ENCODE data around the gene OR2D2.
"Not testable (repeated sequence)": the region's sequence is repeated elsewhere in the genome, so short reads cannot be mapped to it uniquely, and the experiment has no call there.

The OR2D2 gene

DNA sequence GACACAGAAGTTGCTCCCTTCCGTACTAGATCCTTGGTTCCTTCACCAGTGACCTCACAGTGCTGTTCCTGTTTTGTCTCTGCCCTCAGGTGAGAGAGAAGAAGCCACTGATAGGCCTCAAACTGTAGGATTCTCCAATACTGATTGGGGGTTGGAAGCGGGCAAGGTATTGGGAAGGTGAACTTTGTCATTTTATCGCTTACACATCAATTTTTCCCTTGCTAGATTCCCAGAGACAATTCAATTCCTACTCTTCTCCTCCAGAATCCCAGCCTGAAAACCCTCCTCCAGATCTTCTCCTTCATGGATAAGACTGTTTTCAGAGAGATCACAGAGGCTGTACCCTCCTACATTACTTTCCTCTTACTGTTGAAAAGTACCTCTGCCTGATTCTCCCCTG lies 19.1 kb upstream of the OR2D2 start:
- Histone ChIP-seq H3K4ac (ENCODE audit: low read depth, low read length) (no peak overlapping the region), H3K27ac (ENCODE audit: low read depth, low read length) (no peak overlapping the region), H3K4me3 (ENCODE audit: low read depth, low read length) (no peak overlapping the region), H3K9me3 (ENCODE audit: insufficient read depth, low read depth, low read length) (no peaks in the 10 kb centered on the region), H3K14ac (ENCODE audit: low read length) (no peak overlapping the region), H3K79me2 (ENCODE audit: control insufficient read depth, insufficient read depth, low read length, poor library complexity) (no peaks in the 10 kb centered on the region), H3K79me1 (ENCODE audit: low read length) (no peaks in the 10 kb centered on the region), H2BK5ac (ENCODE audit: low read depth, low read length, poor library complexity) (no peak overlapping the region), H3K23ac (ENCODE audit: low read length) (peak overlapping the region; percentile 67), H2BK12ac (ENCODE audit: low read length) (no peak overlapping the region), H3K4me2 (ENCODE audit: low read length) (no peak overlapping the region), H3K36me3 (ENCODE audit: control insufficient read depth in 1 of 2, insufficient read depth in 2 of 2, low read length in 2 of 2) (no peaks in the 10 kb centered on the region), H3K9ac (ENCODE audit: low read length) (no peak overlapping the region), H4K8ac (ENCODE audit: low read depth, low read length) (no peak overlapping the region), H4K12ac (ENCODE audit: low read depth, low read length) (no peak overlapping the region), H4K91ac (ENCODE audit: low read depth, low read length) (no peak overlapping the region), H3K4me1 (ENCODE audit: control insufficient read depth in 1 of 2, insufficient read depth in 2 of 2, low read length in 2 of 2) (no peaks in the 10 kb centered on the region), H2BK120ac (ENCODE audit: insufficient read depth, low read length, poor library complexity) (no peak overlapping the region), H2AK5ac (ENCODE audit: low read length) (no peak overlapping the region), H3K27me3 (ENCODE audit: insufficient read depth, low read length) (no peaks in the 10 kb centered on the region), H3K18ac (ENCODE audit: low read length) (no peak overlapping the region), H2AFZ (ENCODE audit: insufficient read depth, low read length, poor library complexity) (no peak overlapping the region)
- no peak for DNase-seq
- no CpG with 5 or more reads among the region's 3 CpGs for WGBS (ENCODE audit: extremely low coverage, insufficient coverage, insufficient read length)

DNA sequence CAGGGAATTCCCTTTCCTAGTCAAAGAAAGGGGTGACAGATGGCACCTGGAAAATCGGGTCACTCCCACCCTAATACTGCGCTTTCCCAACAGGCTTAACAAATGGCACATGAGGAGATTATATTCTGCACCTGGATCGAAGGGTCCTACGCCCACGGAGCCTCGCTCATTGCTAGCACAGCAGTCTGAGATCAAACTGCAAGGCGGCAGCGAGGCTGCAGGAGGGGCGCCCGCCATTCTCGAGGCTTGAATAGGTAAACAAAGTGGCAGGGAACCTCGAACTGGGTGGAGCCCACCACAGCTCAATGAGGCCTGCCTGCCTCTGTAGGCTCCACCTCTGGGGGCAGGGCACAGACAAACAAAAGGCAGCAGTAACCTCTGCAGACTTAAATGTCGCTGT lies 12.5 kb upstream of the OR2D2 start:
- H3K4me2 ChIP-seq (ENCODE audit: low read length); H3K9me3 ChIP-seq (ENCODE audit: insufficient read depth, low read depth, low read length); H3K27me3 ChIP-seq (ENCODE audit: insufficient read depth, low read length); H2AFZ ChIP-seq (ENCODE audit: insufficient read depth, low read length, poor library complexity); H3K79me1 ChIP-seq (ENCODE audit: low read length); H3K14ac ChIP-seq (ENCODE audit: low read length); H4K12ac ChIP-seq (ENCODE audit: low read depth, low read length); H4K8ac ChIP-seq (ENCODE audit: low read depth, low read length); H2BK120ac ChIP-seq (ENCODE audit: insufficient read depth, low read length, poor library complexity); H2BK12ac ChIP-seq (ENCODE audit: low read length); H3K4ac ChIP-seq (ENCODE audit: low read depth, low read length); H4K91ac ChIP-seq (ENCODE audit: low read depth, low read length); H3K36me3 ChIP-seq (ENCODE audit: control insufficient read depth in 1 of 2, insufficient read depth in 2 of 2, low read length in 2 of 2); H3K27ac ChIP-seq (ENCODE audit: low read depth, low read length); H3K23ac ChIP-seq (ENCODE audit: low read length); H2AK5ac ChIP-seq (ENCODE audit: low read length); H3K4me1 ChIP-seq (ENCODE audit: control insufficient read depth in 1 of 2, insufficient read depth in 2 of 2, low read length in 2 of 2); H3K18ac ChIP-seq (ENCODE audit: low read length); DNase-seq; H3K4me3 ChIP-seq (ENCODE audit: low read depth, low read length); H3K79me2 ChIP-seq (ENCODE audit: control insufficient read depth, insufficient read depth, low read length, poor library complexity); H2BK5ac ChIP-seq (ENCODE audit: low read depth, low read length, poor library complexity); H3K9ac ChIP-seq (ENCODE audit: low read length): not testable (repeated sequence)
- WGBS (ENCODE audit: extremely low coverage, insufficient coverage, insufficient read length): no CpG with 5 or more reads among the region's 13 CpGs

DNA sequence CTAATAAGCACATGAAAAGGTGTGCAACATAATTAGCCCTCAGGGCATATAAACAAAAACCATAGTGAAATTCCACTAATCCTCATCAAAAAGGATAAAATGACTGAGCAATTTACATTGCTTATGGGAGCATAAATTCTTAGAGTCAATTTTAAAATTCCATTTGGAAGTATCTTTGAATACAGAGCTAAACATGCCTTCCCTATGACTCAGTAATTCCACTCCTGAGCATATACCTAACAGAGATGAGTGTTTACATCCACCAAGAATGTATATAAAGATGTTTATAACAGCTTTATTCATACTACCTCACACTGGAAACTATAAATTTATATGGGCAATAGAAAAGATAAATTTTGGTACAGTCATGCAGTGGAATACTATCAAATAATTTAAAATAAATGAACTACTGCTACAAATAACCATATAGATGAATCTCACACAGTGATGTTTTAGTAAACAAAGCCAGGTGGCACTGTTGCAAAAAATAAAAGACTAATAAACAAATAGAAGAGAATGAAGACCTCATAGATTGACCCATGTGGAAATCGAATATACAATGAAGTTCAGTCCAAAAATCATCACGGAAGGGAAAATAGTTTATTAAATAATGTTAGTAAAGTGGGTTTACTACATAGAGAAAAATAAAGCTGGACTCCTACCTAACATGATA lies 8.2 kb upstream of the OR2D2 start:
- Histone ChIP-seq H3K79me2 (ENCODE audit: control insufficient read depth, insufficient read depth, low read length, poor library complexity) (no peaks in the 10 kb centered on the region), H3K4ac (ENCODE audit: low read depth, low read length) (no peak overlapping the region), H2BK5ac (ENCODE audit: low read depth, low read length, poor library complexity) (no peak overlapping the region), H3K9ac (ENCODE audit: low read length) (no peak overlapping the region), H3K27me3 (ENCODE audit: insufficient read depth, low read length) (no peaks in the 10 kb centered on the region), H3K36me3 (ENCODE audit: control insufficient read depth in 1 of 2, insufficient read depth in 2 of 2, low read length in 2 of 2) (no peaks in the 10 kb centered on the region), H2AK5ac (ENCODE audit: low read length) (no peak overlapping the region), H2BK120ac (ENCODE audit: insufficient read depth, low read length, poor library complexity) (no peak overlapping the region), H2BK12ac (ENCODE audit: low read length) (no peak overlapping the region), H4K91ac (ENCODE audit: low read depth, low read length) (no peak overlapping the region), H2AFZ (ENCODE audit: insufficient read depth, low read length, poor library complexity) (no peak overlapping the region), H3K14ac (ENCODE audit: low read length) (no peak overlapping the region), H4K8ac (ENCODE audit: low read depth, low read length) (no peak overlapping the region), H3K4me2 (ENCODE audit: low read length) (no peak overlapping the region), H3K23ac (ENCODE audit: low read length) (no peak overlapping the region), H3K4me3 (ENCODE audit: low read depth, low read length) (no peak overlapping the region), H3K18ac (ENCODE audit: low read length) (no peak overlapping the region), H3K9me3 (ENCODE audit: insufficient read depth, low read depth, low read length) (peaks cover 3% of the 10 kb centered on the region), H3K79me1 (ENCODE audit: low read length) (no peaks in the 10 kb centered on the region), H3K27ac (ENCODE audit: low read depth, low read length) (no peak overlapping the region), H3K4me1 (ENCODE audit: control insufficient read depth in 1 of 2, insufficient read depth in 2 of 2, low read length in 2 of 2) (no peaks in the 10 kb centered on the region), H4K12ac (ENCODE audit: low read depth, low read length) (no peak overlapping the region)
- peak in 1 of 2 donors; percentile 66 for DNase-seq
- WGBS (ENCODE audit: extremely low coverage, insufficient coverage, insufficient read length): no CpG with 5 or more reads among the region's 2 CpGs

DNA sequence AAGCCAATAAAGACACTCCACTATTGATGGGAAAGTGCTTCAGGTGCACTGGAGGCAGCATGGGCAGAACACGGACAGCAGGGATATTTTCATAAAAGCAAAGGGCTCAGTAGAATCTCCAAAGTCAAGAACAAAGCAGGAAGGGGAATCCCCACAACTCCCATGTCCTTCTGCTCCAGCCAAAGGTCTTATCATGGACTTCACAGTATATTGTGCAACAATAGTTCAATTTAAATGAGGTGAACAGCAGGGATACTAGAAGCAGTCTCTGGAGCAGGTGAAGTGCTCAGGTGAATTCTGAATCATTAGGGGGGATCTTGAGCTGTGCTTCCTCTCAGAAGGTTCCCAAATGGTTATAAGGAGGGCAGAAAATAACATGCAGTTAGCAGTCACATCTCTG lies 6.6 kb upstream of the OR2D2 start:
- no peak overlapping the region for H3K27ac ChIP-seq (ENCODE audit: low read depth, low read length)
- no peak overlapping the region for H2AFZ ChIP-seq (ENCODE audit: insufficient read depth, low read length, poor library complexity)
- no peaks in the 10 kb centered on the region for H3K4me1 ChIP-seq (ENCODE audit: control insufficient read depth in 1 of 2, insufficient read depth in 2 of 2, low read length in 2 of 2)
- WGBS (ENCODE audit: extremely low coverage, insufficient coverage, insufficient read length): no CpG with 5 or more reads among the region's 1 CpG
- H2BK120ac ChIP-seq (ENCODE audit: insufficient read depth, low read length, poor library complexity): no peak overlapping the region
- no peak overlapping the region for H3K4me2 ChIP-seq (ENCODE audit: low read length)
- no peak for DNase-seq
- no peaks in the 10 kb centered on the region for H3K79me2 ChIP-seq (ENCODE audit: control insufficient read depth, insufficient read depth, low read length, poor library complexity)
- H3K9ac ChIP-seq (ENCODE audit: low read length): no peak overlapping the region
- no peak overlapping the region for H3K14ac ChIP-seq (ENCODE audit: low read length)
- H3K4me3 ChIP-seq (ENCODE audit: low read depth, low read length): no peak overlapping the region
- H2BK5ac ChIP-seq (ENCODE audit: low read depth, low read length, poor library complexity): no peak overlapping the region
- no peaks in the 10 kb centered on the region for H3K79me1 ChIP-seq (ENCODE audit: low read length)
- no peak overlapping the region for H2AK5ac ChIP-seq (ENCODE audit: low read length)
- no peak overlapping the region for H3K4ac ChIP-seq (ENCODE audit: low read depth, low read length)
- no peak overlapping the region for H4K91ac ChIP-seq (ENCODE audit: low read depth, low read length)
- no peaks in the 10 kb centered on the region for H3K9me3 ChIP-seq (ENCODE audit: insufficient read depth, low read depth, low read length)
- H3K23ac ChIP-seq (ENCODE audit: low read length): no peak overlapping the region
- H3K27me3 ChIP-seq (ENCODE audit: insufficient read depth, low read length): no peaks in the 10 kb centered on the region
- H3K36me3 ChIP-seq (ENCODE audit: control insufficient read depth in 1 of 2, insufficient read depth in 2 of 2, low read length in 2 of 2): no peaks in the 10 kb centered on the region
- no peak overlapping the region for H2BK12ac ChIP-seq (ENCODE audit: low read length)
- H4K12ac ChIP-seq (ENCODE audit: low read depth, low read length): no peak overlapping the region
- H4K8ac ChIP-seq (ENCODE audit: low read depth, low read length): no peak overlapping the region
- no peak overlapping the region for H3K18ac ChIP-seq (ENCODE audit: low read length)

Measured in trophoblast cell (in vitro differentiated cells and primary cell).